Right atrium auricular region (tissue), 2 donors: ENCODE measurements around the gene GIPC2. TPM values are rescaled to one million over a fixed set of nuclear protein-coding genes. Genes with fewer than 3 reads are reported as not detected.
"Not testable (repeated sequence)": the region's sequence is repeated elsewhere in the genome, so short reads cannot be mapped to it uniquely, and the experiment has no call there.

ENCODE experiments used
- DNase-seq: peaks from one replicate; pipeline ENCODE4 v3.0.0-alpha.2; 2019; ENCODE audit warnings: low spot score
- H3K27ac ChIP-seq, 2 donors: fragments of 200-600 bp; sonication (generic); 1 replicate in 1 of 2; 2 replicates in 1 of 2; pipeline ENCODE4 v1.5.1; 2016 to 2019
- H3K27me3 ChIP-seq, 2 donors: fragments of 200-600 bp; sonication (generic); one replicate each; pipeline versions ENCODE4 v1.5.1 to v1.6.0; 2017 to 2019
- H3K36me3 ChIP-seq: fragments of 200-600 bp; sonication (generic); one replicate; pipeline ENCODE4 v1.5.1; 2016
- H3K4me1 ChIP-seq, 2 donors: fragments of 200-600 bp; sonication (generic); one replicate each; pipeline versions ENCODE4 v1.5.1 to v1.6.0; 2017 to 2019
- H3K4me3 ChIP-seq, 2 donors: fragments of 200-600 bp; sonication (generic); 1 replicate in 1 of 2; 2 replicates in 1 of 2; pipeline ENCODE4 v1.5.1; 2017 to 2019; ENCODE audit warnings: mild to moderate bottlenecking in 1 of 2, moderate library complexity in 1 of 2
- H3K9me3 ChIP-seq, 2 donors: fragments of 200-600 bp; sonication (generic); one replicate each; pipeline ENCODE4 v1.5.1; 2019
- CTCF ChIP-seq, 2 donors: fragments of 200-600 bp; sonication (generic); IDR thresholded peaks; one replicate each; pipeline ENCODE4 v1.5.1; 2019; ENCODE audit warnings: antibody characterized with exemption in 2 of 2
- total RNA-seq, 2 donors: library from RNA; depleted of rRNA; stranded (reverse); fragments of >200 nt; gene quantifications; one replicate each; pipeline ENCODE4 v1.1.0, GENCODE V29; 2016

GIPC2 gene
- total RNA-seq, 2 donors from 2014 or later: 1.5 to 2.3 TPM

GRCh38 chr1:78079580-78079979, 33.8 kb downstream of the GIPC2 start:
- Histone ChIP-seq H3K27me3 (no peaks in the 10 kb centered on the region), H3K4me3 (no peak overlapping the region), H3K9me3 (no peaks in the 10 kb centered on the region), H3K4me1 (peaks cover 0 to 32% of the 10 kb centered on the region in 2 donors), H3K27ac (peak overlapping the region; percentile 78 to 85), H3K36me3 (no peaks in the 10 kb centered on the region)
- TF ChIP-seq CTCF (IDR thresholded peaks at IDR 0.05): no peak
- no peak for DNase-seq

GRCh38 chr1:78080767-78081166, 35.0 kb downstream of the GIPC2 start:
- H3K27me3 ChIP-seq: no peaks in the 10 kb centered on the region
- no peak for DNase-seq
- no peaks in the 10 kb centered on the region for H3K36me3 ChIP-seq
- no peak overlapping the region for H3K4me3 ChIP-seq
- no peak for TF ChIP-seq CTCF (IDR thresholded peaks at IDR 0.05)
- H3K27ac ChIP-seq: peak overlapping the region; percentile 78 to 85
- H3K9me3 ChIP-seq: no peaks in the 10 kb centered on the region
- H3K4me1 ChIP-seq: peaks cover 0 to 32% of the 10 kb centered on the region in 2 donors

GRCh38 chr1:78081980-78082860, 36.5 kb downstream of the GIPC2 start:
- Histone ChIP-seq H3K4me3 (no peak overlapping the region), H3K27me3 (no peaks in the 10 kb centered on the region), H3K36me3 (no peaks in the 10 kb centered on the region), H3K27ac (peak overlapping the region; percentile 78 to 85), H3K4me1 (peaks cover 0 to 32% of the 10 kb centered on the region in 2 donors), H3K9me3 (peaks cover 0 to 11% of the 10 kb centered on the region in 2 donors)
- no peak for TF ChIP-seq CTCF (IDR thresholded peaks at IDR 0.05)
- DNase-seq: no peak

- peaks cover 0 to 22% of the 10 kb centered on the region in 2 donors for H3K4me1 ChIP-seq
- DNase-seq, H3K36me3 ChIP-seq, H3K27ac ChIP-seq, H3K27me3 ChIP-seq, H3K4me3 ChIP-seq: not testable (repeated sequence)
- H3K9me3 ChIP-seq: peaks cover 0 to 13% of the 10 kb centered on the region in 2 donors
These were observed 38.9 kb downstream of the GIPC2 start for GRCh38 chr1:78084639-78085038.

- H3K27me3 ChIP-seq: no peaks in the 10 kb centered on the region
- H3K4me1 ChIP-seq: peaks cover 0 to 11% of the 10 kb centered on the region in 2 donors
- TF ChIP-seq CTCF (IDR thresholded peaks at IDR 0.05): no peak
- H3K36me3 ChIP-seq: no peaks in the 10 kb centered on the region
- H3K9me3 ChIP-seq: peaks cover 0 to 13% of the 10 kb centered on the region in 2 donors
- DNase-seq: no peak
- H3K4me3 ChIP-seq: no peak overlapping the region
- H3K27ac ChIP-seq: no peak overlapping the region
These were observed 40.9 kb downstream of the GIPC2 start for GRCh38 chr1:78086697-78087096.

- Histone ChIP-seq H3K4me3 (no peak overlapping the region), H3K36me3 (no peaks in the 10 kb centered on the region), H3K4me1 (no peaks in the 10 kb centered on the region), H3K27me3 (no peaks in the 10 kb centered on the region), H3K9me3 (peaks cover 0 to 13% of the 10 kb centered on the region in 2 donors), H3K27ac (no peak overlapping the region)
- DNase-seq: no peak
- TF ChIP-seq CTCF (IDR thresholded peaks at IDR 0.05): no peak
These were observed 42.2 kb downstream of the GIPC2 start for GRCh38 chr1:78088015-78088414.
